ENCODE results near the gene FGG.

The FGG gene

DNA sequence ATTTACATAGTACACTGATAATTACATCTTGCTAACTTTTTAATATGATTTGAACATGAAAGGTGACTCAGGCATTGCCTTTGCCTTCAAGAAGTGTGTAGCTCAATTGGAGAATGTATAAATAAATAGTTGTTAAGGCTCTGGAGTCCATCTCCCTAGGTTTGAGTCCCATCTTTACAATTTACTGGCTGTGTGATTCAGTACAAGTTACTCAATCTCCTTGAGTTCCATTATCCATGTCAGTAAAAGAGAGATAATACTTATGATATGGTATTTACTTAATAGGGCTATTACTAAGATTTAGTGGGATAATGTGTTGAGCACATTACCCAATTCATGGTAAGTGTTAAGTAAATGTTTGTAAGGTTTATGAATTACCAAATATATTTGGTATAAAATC is 1.9 kb upstream of the FGG start:
- TF ChIP-seq, protein P1, sequence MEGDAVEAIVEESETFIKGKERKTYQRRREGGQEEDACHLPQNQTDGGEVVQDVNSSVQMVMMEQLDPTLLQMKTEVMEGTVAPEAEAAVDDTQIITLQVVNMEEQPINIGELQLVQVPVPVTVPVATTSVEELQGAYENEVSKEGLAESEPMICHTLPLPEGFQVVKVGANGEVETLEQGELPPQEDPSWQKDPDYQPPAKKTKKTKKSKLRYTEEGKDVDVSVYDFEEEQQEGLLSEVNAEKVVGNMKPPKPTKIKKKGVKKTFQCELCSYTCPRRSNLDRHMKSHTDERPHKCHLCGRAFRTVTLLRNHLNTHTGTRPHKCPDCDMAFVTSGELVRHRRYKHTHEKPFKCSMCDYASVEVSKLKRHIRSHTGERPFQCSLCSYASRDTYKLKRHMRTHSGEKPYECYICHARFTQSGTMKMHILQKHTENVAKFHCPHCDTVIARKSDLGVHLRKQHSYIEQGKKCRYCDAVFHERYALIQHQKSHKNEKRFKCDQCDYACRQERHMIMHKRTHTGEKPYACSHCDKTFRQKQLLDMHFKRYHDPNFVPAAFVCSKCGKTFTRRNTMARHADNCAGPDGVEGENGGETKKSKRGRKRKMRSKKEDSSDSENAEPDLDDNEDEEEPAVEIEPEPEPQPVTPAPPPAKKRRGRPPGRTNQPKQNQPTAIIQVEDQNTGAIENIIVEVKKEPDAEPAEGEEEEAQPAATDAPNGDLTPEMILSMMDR (IDR thresholded peaks at IDR 0.05), result no peak
- no peak overlapping the region for H3K27ac ChIP-seq
- no peaks in the 10 kb centered on the region for H3K9me3 ChIP-seq
- intact Hi-C loops (cut with DNase I; ENCODE audit: low total_unique reads), result no loop called here
- H3K36me3 ChIP-seq, result no peaks in the 10 kb centered on the region
- peaks cover 0 to 10% (median 1%) of the 10 kb centered on the region in 4 donors for H3K4me1 ChIP-seq
- no peaks in the 10 kb centered on the region for H3K27me3 ChIP-seq
- H3K4me3 ChIP-seq, result no peak overlapping the region
- no peak for DNase-seq

DNA sequence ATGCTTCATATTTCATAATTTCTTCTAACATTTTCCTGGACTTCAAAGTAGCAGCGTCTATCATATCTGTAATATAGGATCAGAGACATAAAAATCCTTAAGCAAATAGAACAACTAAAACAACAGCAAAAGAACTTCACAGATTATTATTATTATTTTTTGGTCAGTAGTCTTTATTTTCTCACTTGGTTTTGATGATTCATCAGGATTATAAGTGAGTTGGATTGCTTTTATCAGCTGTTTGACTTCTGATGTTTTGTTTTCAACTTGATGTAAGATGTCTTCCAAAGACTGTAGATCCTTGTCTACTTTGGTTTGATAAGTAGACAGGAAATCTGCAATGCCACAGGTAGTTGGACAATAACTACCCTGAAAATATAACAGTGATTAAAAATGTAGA is 623 bp downstream of the FGG start:
- H3K36me3 ChIP-seq, result no peaks in the 10 kb centered on the region
- TF ChIP-seq, protein P1 (IDR thresholded peaks at IDR 0.05), result no peak
- H3K9me3 ChIP-seq, result no peaks in the 10 kb centered on the region
- intact Hi-C loops (cut with DNase I; ENCODE audit: low total_unique reads), result no loop called here
- no peak overlapping the region for H3K4me3 ChIP-seq
- no peaks in the 10 kb centered on the region for H3K27me3 ChIP-seq
- DNase-seq, result no peak
- H3K27ac ChIP-seq, result no peak overlapping the region
- H3K4me1 ChIP-seq, result peaks cover 0 to 6% (median 1%) of the 10 kb centered on the region in 4 donors

DNA sequence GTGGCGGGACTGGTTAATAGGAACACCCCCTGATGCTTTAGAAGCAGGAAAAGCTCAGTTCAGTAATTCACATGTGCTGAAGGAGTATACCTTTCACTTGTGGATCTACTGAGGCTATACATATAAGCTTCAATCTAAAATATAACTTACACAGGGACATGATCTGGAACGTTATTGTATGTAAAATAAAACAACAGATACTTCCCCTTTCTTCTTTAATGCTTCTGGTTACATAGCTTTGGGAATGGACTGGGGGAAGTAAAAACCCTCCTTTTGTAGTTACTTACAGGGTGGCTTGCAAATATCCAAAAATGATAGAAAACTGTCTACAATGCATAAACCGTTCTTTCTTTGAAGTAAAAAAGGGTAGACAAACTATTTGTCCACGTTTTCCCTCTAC is 1.9 kb downstream of the FGG start:
- Histone ChIP-seq H3K27ac (no peak overlapping the region), H3K4me1 (no peaks in the 10 kb centered on the region), H3K9me3 (no peaks in the 10 kb centered on the region), H3K4me3 (no peak overlapping the region), H3K27me3 (no peaks in the 10 kb centered on the region), H3K36me3 (no peaks in the 10 kb centered on the region)
- intact Hi-C loops (cut with DNase I; ENCODE audit: low total_unique reads), result no loop called here
- TF ChIP-seq, protein P1 (IDR thresholded peaks at IDR 0.05), result no peak
- DNase-seq, result no peak

DNA sequence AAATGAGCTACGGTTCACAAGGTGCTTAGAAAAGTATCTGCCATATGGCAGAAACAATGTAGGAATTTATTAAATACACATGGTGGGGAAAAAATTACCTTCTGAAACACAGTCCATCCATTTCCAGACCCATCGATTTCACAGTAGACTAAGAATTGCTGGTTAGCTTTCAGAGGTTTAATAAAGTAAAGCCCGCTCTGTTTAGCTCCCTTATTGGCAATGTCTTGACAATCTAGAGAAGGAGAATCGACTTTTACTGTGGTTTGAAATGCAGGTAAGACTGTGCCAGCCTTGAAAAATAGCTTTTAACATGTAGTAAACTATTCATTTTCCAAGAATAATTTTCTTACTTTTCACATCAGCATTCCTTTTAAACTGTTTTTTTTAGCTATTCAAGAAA is 2.9 kb downstream of the FGG start:
- no peaks in the 10 kb centered on the region for H3K36me3 ChIP-seq
- intact Hi-C loops (cut with DNase I; ENCODE audit: low total_unique reads), result no loop called here
- TF ChIP-seq, protein P1 (IDR thresholded peaks at IDR 0.05), result no peak
- no peak overlapping the region for H3K27ac ChIP-seq
- no peaks in the 10 kb centered on the region for H3K9me3 ChIP-seq
- no peaks in the 10 kb centered on the region for H3K27me3 ChIP-seq
- no peak for DNase-seq
- no peak overlapping the region for H3K4me3 ChIP-seq
- no peaks in the 10 kb centered on the region for H3K4me1 ChIP-seq

DNA sequence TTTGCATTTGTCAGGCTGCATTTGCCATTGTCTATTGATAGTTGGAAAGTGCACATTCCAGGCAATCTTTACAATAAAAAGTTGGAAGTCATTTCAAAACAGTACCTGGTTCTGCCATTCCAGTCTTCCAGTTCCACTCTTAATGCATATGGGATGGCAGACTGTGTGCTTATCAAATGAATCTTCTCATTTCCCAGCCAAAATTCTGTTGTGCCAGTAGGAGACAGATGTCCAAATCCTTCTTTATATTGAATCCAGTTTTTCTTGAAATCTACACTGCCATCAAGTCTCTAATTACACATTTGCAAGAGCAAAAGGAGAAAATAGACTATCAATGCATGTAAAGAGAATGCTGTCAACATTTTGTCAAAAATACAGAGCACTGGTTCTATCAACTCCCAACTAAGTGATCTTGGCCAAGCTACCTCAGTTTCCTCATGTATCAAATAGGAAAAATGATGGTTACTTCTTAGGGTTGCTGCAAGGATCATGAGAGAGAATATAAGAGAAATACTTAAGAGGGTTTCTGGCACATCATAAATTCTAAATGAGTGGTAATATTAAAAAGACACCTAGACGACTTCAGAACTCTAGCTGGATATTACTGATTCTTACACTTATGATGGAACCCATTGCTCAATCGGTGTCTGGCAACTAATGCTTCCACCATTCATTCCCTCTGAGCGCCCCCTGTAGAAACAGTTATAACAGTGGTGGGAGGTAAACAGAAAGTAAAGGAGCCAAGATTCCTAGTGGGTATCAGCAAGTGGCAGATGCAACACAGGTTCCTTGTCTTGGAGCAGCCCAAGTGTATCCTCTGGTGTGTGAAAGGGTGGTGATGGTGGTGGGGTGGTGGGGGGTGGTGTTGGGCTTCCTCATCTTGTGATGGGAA is 3.8 kb downstream of the FGG start:
- TF ChIP-seq, protein P1 (IDR thresholded peaks at IDR 0.05), result no peak
- H3K4me1 ChIP-seq, result no peaks in the 10 kb centered on the region
- no peak overlapping the region for H3K4me3 ChIP-seq
- no peaks in the 10 kb centered on the region for H3K27me3 ChIP-seq
- DNase-seq, result no peak
- no peaks in the 10 kb centered on the region for H3K9me3 ChIP-seq
- intact Hi-C loops (cut with DNase I; ENCODE audit: low total_unique reads), result no loop called here
- H3K36me3 ChIP-seq, result no peaks in the 10 kb centered on the region
- no peak overlapping the region for H3K27ac ChIP-seq

Data from tibial artery (tissue), 4 donors.